Activated CD4-positive, alpha-beta T cell treated with anti-CD3 and anti-CD28 coated beads, Interleukin-2, amount 50 U/mL, for 4 hours (primary cell): ENCODE measurements around the gene TADA3.

Source experiments
- DNase-seq, 2 experiments: peaks; one replicate each; pipeline ENCODE4 v3.0.0-alpha.2; 2020

TADA3 gene

GRCh38 chr3:9809239-9809614, 17.0 kb upstream of the TADA3 start:
- DNase-seq: no peak

GRCh38 chr3:9808345-9809037, 16.2 kb upstream of the TADA3 start:
- peak; percentile 48 to 50 for DNase-seq

GRCh38 chr3:9807981-9808344, 15.7 kb upstream of the TADA3 start:
- no peak for DNase-seq

- DNase-seq: no peak
Measured at GRCh38 chr3:9806688-9807589, 14.7 kb upstream of the TADA3 start.

GRCh38 chr3:9806137-9806536, 13.9 kb upstream of the TADA3 start:
- no peak for DNase-seq

GRCh38 chr3:9804996-9805395, 12.7 kb upstream of the TADA3 start:
- no peak for DNase-seq

GRCh38 chr3:9803494-9803893, 11.2 kb upstream of the TADA3 start:
- DNase-seq: no peak

- DNase-seq: no peak
Measured at GRCh38 chr3:9800529-9800928, 8.3 kb upstream of the TADA3 start.

GRCh38 chr3:9797196-9797945, 5.1 kb upstream of the TADA3 start:
- no peak for DNase-seq

GRCh38 chr3:9795207-9795606, 2.9 kb upstream of the TADA3 start:
- no peak for DNase-seq

- DNase-seq: no peak
Measured at GRCh38 chr3:9794400-9794799, 2.1 kb upstream of the TADA3 start.

GRCh38 chr3:9793161-9793781, 998 bp upstream of the TADA3 start:
- DNase-seq: no peak

- DNase-seq: no peak
Measured at GRCh38 chr3:9791790-9792404, 376 bp downstream of the TADA3 start.

GRCh38 chr3:9791127-9791526, 1.1 kb downstream of the TADA3 start:
- no peak for DNase-seq

- no peak for DNase-seq
Measured at GRCh38 chr3:9787714-9788113, 4.6 kb downstream of the TADA3 start.

GRCh38 chr3:9786825-9787669, 5.2 kb downstream of the TADA3 start:
- no peak for DNase-seq

- DNase-seq: no peak
Measured at GRCh38 chr3:9786209-9786739, 6.0 kb downstream of the TADA3 start.

GRCh38 chr3:9785602-9786001, 6.7 kb downstream of the TADA3 start:
- DNase-seq: no peak

GRCh38 chr3:9784965-9785364, 7.3 kb downstream of the TADA3 start:
- DNase-seq: no peak

- DNase-seq: no peak
Measured at GRCh38 chr3:9783954-9784353, 8.3 kb downstream of the TADA3 start.

GRCh38 chr3:9782770-9783169, 9.5 kb downstream of the TADA3 start:
- DNase-seq: no peak
